HFFc6 (cell line): ENCODE results near the gene KRTAP2-4. TPM values are rescaled to one million over a fixed set of nuclear protein-coding genes. Genes with fewer than 3 reads are reported as not detected.
"Not testable (repeated sequence)": the region's sequence is repeated elsewhere in the genome, so short reads cannot be mapped to it uniquely, and the experiment has no call there.

ENCODE experiments used
- DNase-seq: peaks from one replicate; pipeline ENCODE4 v3.0.0-alpha.2; 2018
- H3K27ac Mint-ChIP-seq: 2 replicates; pipeline ENCODE4 v1.8.0; 2020; ENCODE audit warnings: mild to moderate bottlenecking, mixed read lengths
- H3K27me3 Mint-ChIP-seq: 2 replicates; pipeline ENCODE4 v1.8.0; 2021; ENCODE audit warnings: mild to moderate bottlenecking, moderate library complexity, mixed read lengths; ENCODE audit not compliant: insufficient read depth
- H3K36me3 Mint-ChIP-seq: 2 replicates; pipeline ENCODE4 v1.8.0; 2021; ENCODE audit warnings: low read depth, mixed read lengths
- H3K4me1 Mint-ChIP-seq: 2 replicates; pipeline ENCODE4 v1.8.0; 2020; ENCODE audit warnings: low read depth, mixed read lengths
- H3K4me3 Mint-ChIP-seq: 2 replicates; pipeline ENCODE4 v1.8.0; 2020; ENCODE audit warnings: mild to moderate bottlenecking, moderate library complexity, mixed read lengths
- H3K9me3 Mint-ChIP-seq: 2 replicates; pipeline ENCODE4 v1.8.0; 2020; ENCODE audit warnings: mild to moderate bottlenecking, mixed read lengths
- long read RNA-seq: library from polyadenylated mRNA; unstranded; transcript quantifications from one replicate; pipeline ENCODE4 v2.0.0, GENCODE V29; 2019
- total RNA-seq, 6 experiments: library from RNA; stranded (reverse); fragmentation: NEBNext Ultra II Directional; extraction: Animal tissue kit (Norgen Biotek cat#: 25700); gene quantifications; 2 replicates in 1 of 6; 3 replicates in 5 of 6; pipeline ENCODE4 v1.2.3, GENCODE V29; 2021
- TF ChIP-seq, protein P1 (sequence below): fragments of 200-600 bp; sonication (generic); IDR thresholded peaks from 2 replicates; pipeline ENCODE4 v1.5.0; 2021; ENCODE audit warnings: antibody characterized with exemption, mild to moderate bottlenecking

Gene KRTAP2-4, protein sequence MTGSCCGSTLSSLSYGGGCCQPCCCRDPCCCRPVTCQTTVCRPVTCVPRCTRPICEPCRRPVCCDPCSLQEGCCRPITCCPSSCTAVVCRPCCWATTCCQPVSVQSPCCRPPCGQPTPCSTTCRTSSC
- not detected for total RNA-seq
- long read RNA-seq: 0 reads

DNA sequence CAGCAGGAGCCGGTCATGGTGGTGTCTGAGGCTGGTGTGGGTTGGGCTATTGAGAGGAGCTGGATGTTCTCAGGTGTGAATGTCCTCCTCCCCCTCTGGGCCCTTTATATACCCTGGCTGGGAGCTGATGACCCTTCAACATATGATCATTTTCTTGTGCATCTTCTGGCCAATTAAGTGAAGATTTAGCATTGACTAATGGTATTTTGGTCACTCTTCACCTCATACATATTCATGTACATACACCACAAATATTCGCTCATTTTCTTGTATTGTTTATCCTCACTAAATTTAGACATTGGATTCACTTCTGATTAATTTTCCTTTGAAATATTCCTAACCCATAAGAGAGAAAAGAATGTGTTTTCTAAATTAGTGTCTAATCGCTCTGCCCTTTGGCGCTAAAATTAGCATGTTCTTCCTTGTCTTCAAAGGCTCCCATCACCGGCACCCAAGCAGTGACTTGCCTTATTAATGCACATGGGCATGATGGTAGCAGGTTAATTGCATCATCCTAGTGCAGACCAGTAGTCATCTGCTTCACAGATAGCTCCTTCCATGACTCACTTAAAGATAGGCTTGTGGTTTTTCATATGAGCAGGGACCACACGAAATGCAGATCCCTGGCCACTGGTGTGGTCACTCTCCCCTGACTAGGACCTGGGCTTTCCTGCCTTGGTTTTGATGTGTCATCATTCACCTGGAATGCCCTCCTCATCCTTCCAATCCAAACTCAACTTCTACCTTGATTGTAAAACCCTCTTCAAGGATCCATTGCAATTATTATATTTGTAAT, at the start of gene KRTAP2-4:
Gene KRTAP2-4 (minus strand): TSS at position 51 of the 796 bp plus-strand sequence. CDS start 34 bp downstream, at position 17.
- Mint-ChIP-seq H3K27me3 (peaks cover 4% of the 10 kb centered on the region), H3K4me1 (peaks cover 68% of the 10 kb centered on the region), H3K4me3 (no peak within 1 kb of the TSS), H3K36me3 (peaks cover 5% of the 10 kb centered on the region), H3K9me3 (no peaks in the 10 kb centered on the region), H3K27ac (peak within 1 kb of the TSS; percentile 83)
- DNase-seq: peak; percentile 90
- TF ChIP-seq, protein P1, sequence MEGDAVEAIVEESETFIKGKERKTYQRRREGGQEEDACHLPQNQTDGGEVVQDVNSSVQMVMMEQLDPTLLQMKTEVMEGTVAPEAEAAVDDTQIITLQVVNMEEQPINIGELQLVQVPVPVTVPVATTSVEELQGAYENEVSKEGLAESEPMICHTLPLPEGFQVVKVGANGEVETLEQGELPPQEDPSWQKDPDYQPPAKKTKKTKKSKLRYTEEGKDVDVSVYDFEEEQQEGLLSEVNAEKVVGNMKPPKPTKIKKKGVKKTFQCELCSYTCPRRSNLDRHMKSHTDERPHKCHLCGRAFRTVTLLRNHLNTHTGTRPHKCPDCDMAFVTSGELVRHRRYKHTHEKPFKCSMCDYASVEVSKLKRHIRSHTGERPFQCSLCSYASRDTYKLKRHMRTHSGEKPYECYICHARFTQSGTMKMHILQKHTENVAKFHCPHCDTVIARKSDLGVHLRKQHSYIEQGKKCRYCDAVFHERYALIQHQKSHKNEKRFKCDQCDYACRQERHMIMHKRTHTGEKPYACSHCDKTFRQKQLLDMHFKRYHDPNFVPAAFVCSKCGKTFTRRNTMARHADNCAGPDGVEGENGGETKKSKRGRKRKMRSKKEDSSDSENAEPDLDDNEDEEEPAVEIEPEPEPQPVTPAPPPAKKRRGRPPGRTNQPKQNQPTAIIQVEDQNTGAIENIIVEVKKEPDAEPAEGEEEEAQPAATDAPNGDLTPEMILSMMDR: no peak

DNA sequence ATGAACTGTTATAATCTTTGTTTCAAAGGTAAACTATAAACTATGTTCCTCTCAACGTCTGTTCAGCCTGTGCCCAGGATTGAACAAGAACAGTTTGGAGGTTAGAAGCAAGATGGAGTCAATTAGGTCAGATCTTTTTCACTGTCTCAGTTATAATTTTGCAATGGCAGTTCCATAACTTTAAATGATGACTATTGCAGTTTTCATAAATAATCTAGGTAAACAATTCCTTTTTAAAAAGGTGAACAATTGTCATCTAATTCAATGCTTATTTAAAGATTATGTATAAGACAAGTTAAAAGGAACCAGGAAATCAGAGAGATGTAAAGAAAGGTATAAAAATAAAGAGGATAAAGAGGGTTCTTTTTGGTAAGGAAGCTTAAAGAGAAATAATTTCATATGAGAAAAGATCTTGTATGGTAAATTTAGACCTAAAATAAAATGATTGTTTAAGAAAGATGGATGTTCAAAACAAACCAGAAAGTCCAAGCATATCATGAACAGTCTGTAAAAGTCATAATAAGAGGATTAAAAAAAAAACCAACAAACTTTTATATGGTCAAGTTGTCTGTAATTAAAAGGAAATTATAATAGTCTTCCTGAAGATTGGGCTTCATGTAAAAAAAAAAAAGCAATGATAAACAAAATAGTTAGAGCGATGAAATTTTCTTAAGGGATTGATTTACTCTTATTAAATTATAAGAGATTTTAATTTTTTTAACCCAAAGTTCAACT, 45.6 kb upstream of the KRTAP2-4 start:
- Mint-ChIP-seq H3K36me3 (peaks cover 53% of the 10 kb centered on the region), H3K4me3 (peak overlapping the region; percentile 76; the same call in 1 of the 2 replicates), H3K27ac (peak overlapping the region; percentile 72; the same call in 1 of the 2 replicates), H3K4me1 (peaks cover 46% of the 10 kb centered on the region), H3K27me3 (no peaks in the 10 kb centered on the region), H3K9me3 (peaks cover 28% of the 10 kb centered on the region)
- no peak for DNase-seq
- TF ChIP-seq, protein P1: no peak

DNA sequence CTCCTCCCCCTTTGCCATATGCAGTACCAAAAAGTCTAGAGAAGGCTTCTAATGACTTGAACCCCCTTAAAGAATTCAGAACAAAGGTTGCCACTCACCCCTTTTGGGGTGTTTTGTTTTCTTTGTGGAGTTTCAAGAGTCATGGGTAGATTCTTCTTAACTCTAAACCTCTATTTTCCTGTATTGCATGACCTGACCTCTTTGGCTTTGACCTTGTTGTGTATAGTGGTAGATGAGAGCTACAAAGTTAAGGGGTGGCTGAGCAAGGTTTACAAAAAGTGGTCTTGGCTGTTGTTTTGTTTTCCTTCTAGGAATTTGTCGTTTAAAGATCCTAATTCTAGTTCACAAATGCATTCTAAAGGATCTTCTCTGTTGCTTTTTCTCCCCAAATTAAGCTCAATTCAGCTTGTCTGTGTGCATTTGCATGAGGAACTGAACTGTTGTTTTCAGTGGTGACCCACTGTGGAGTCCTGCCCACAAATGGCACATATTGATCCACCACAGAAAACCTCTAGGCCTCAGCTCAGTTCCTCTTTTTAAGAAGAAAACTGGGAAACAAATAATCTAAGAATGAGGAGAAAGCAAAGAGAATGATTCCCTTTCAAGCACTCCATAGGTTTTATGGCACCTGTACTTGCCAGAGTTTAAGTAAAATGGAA, 43.2 kb upstream of the KRTAP2-4 start:
- Mint-ChIP-seq H3K9me3 (peaks cover 28% of the 10 kb centered on the region), H3K27ac (peak overlapping the region; percentile 67; the same call in 1 of the 2 replicates), H3K36me3 (peaks cover 58% of the 10 kb centered on the region), H3K4me1 (peaks cover 50% of the 10 kb centered on the region), H3K4me3 (peak overlapping the region; percentile 70)
- DNase-seq, H3K27me3 Mint-ChIP-seq: not testable (repeated sequence)

DNA sequence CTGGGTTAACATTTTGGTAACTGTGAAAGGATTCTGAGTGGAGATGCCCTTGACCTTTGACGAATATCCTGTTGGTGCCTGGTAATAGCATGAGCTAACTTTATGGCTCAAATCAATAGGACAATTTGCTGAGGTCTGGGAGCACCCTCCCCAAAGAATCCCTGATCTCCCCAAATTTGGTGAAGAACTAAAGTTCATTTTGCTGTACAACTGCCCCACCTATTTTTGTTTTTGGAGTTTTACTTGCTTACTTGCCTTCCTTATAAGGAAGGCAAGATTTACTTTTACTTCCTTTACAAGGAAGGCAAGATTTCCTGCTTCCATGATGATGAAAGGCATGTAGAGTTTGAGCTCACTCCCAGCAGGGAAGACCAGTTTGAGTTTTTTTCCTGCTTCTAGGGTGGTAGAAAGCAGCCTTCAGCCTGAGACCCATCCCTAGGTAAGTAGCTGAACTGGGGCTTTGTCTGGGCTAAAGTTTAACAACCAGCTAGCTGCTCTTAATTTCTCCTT, 42.3 kb upstream of the KRTAP2-4 start:
- Mint-ChIP-seq H3K4me3 (peak overlapping the region; percentile 70; the same call in 1 of the 2 replicates), H3K27me3 (no peaks in the 10 kb centered on the region), H3K36me3 (peaks cover 50% of the 10 kb centered on the region), H3K27ac (peak overlapping the region; percentile 67; the same call in 1 of the 2 replicates), H3K9me3 (peaks cover 22% of the 10 kb centered on the region), H3K4me1 (peaks cover 58% of the 10 kb centered on the region)
- DNase-seq: peak; percentile 33
- TF ChIP-seq, protein P1: no peak

DNA sequence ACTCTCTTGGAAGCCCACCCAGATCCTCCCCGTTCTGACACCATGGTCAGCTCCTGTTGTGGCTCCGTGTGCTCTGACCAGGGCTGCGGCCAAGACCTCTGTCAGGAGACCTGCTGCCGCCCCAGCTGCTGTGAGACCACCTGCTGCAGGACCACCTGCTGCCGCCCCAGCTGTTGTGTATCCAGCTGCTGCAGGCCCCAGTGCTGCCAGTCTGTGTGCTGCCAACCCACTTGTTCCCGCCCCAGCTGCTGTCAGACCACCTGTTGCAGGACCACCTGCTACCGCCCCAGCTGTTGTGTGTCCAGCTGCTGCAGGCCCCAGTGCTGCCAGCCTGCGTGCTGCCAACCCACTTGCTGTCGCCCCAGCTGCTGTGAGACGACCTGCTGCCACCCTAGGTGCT, 39.7 kb upstream of the KRTAP2-4 start, which contains the start of gene KRTAP4-9:
Gene KRTAP4-9 (plus strand): TSS at position 43 of the 400 bp plus-strand sequence. CDS start 0 bp downstream, at position 43.
- not testable (repeated sequence) for H3K27me3 Mint-ChIP-seq, DNase-seq, H3K9me3 Mint-ChIP-seq
- Mint-ChIP-seq H3K4me1 (peaks cover 81% of the 10 kb centered on the region), H3K27ac (peak within 1 kb of the TSS; percentile 95), H3K4me3 (peak within 1 kb of the TSS; percentile 44; the same call in 1 of the 2 replicates), H3K36me3 (peaks cover 31% of the 10 kb centered on the region)

DNA sequence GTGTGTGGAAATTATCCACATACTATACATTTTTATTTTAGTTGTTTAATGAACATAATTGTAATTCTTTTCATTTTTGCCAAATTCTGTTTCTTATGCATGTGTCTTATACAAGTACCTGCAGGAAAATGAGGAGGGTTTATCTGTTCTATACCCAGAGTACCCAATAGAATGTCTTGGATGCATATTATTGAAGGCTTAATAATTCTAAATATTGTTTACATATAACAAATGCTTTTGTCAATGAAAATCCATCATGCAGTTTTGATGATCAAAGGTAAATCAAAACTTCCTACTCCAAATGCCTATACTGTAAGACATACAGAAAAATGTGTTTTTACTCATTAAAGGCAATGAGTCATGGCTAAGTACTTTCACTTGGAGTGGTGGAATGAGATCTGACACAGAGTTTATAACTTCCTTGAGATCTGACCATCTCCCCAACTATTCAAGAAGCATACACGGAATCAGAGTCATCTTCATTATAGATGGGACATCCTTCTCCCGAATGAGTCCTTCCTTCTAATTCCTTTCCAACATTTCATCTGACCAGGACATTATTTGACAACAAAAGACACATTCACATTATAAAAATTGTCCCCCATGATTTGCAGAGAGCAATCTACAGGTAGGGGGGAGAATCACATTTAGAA, 38.8 kb upstream of the KRTAP2-4 start:
- peak; percentile 80 for DNase-seq
- Mint-ChIP-seq H3K36me3 (peaks cover 23% of the 10 kb centered on the region), H3K4me3 (peak overlapping the region; percentile 44; the same call in 1 of the 2 replicates), H3K27ac (peak overlapping the region; percentile 95), H3K4me1 (peaks cover 83% of the 10 kb centered on the region)
- H3K9me3 Mint-ChIP-seq, H3K27me3 Mint-ChIP-seq: not testable (repeated sequence)
